Measurements from ENCODE around the gene MYO15A.

DNA sequence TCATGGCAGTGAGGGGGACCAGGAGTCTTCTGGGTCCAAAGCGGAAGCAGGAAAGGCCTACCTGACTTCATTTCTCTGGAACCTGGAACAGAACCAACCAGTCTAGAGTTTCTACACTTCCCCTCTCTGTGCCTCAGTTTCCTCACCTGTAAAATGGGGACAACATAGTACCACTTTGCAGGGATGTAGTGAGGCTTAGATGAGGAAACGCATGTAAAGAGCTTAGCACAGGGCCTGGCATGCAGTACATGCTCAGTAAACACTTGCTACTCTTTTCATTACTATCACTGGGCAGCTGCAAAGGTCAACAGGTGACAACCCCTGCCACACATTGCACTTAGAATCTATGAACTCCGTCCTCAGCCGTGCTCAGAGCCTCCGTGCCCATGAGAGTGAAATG lies 24.2 kb downstream of the MYO15A start:
- TF ChIP-seq, protein P1, sequence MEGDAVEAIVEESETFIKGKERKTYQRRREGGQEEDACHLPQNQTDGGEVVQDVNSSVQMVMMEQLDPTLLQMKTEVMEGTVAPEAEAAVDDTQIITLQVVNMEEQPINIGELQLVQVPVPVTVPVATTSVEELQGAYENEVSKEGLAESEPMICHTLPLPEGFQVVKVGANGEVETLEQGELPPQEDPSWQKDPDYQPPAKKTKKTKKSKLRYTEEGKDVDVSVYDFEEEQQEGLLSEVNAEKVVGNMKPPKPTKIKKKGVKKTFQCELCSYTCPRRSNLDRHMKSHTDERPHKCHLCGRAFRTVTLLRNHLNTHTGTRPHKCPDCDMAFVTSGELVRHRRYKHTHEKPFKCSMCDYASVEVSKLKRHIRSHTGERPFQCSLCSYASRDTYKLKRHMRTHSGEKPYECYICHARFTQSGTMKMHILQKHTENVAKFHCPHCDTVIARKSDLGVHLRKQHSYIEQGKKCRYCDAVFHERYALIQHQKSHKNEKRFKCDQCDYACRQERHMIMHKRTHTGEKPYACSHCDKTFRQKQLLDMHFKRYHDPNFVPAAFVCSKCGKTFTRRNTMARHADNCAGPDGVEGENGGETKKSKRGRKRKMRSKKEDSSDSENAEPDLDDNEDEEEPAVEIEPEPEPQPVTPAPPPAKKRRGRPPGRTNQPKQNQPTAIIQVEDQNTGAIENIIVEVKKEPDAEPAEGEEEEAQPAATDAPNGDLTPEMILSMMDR (conservative IDR thresholded peaks at IDR 0.05; ENCODE audit: low read depth, low read length) = no peak
- TF ChIP-seq BHLHE40 (IDR thresholded peaks at IDR 0.05; ENCODE audit: low read depth, low read length) = no peak
- TF ChIP-seq POLR2A (IDR thresholded peaks at IDR 0.05; ENCODE audit: low read depth, low read length) = no peak
- no peak for TF ChIP-seq MXI1 (IDR thresholded peaks at IDR 0.05; ENCODE audit: borderline replicate concordance, low read depth, low read length)
- TF ChIP-seq MAFK (IDR thresholded peaks at IDR 0.05; ENCODE audit: low read depth, low read length) = no peak
- no peak for TF ChIP-seq CEBPB (IDR thresholded peaks at IDR 0.05; ENCODE audit: low read depth, low read length)
- no peak for TF ChIP-seq NFE2L2 (IDR thresholded peaks at IDR 0.05; ENCODE audit: low read depth, low read length)
